Measurements from ENCODE around the gene CSNK1G1. TPM values are rescaled to one million over a fixed set of nuclear protein-coding genes. Genes with fewer than 3 reads are reported as not detected.

Gene CSNK1G1
- total and polyA plus RNA-seq, 4 donors = 2.5 to 25.3 (median 9.1) TPM

- Histone ChIP-seq H3K27ac (ENCODE audit: low read depth in 1 of 2, low read length in 2 of 2) (no peak overlapping the region), H3K4me3 (ENCODE audit: low read length in 2 of 2) (no peak overlapping the region), H3K27me3 (ENCODE audit: control insufficient read depth in 1 of 2, insufficient read depth in 2 of 2, low read length in 1 of 2) (no peaks in the 10 kb centered on the region), H3K36me3 (ENCODE audit: control insufficient read depth in 1 of 2, insufficient read depth in 2 of 2, low read length in 1 of 2) (peaks cover 3 to 14% of the 10 kb centered on the region in 2 donors), H3K4me1 (ENCODE audit: control insufficient read depth in 1 of 2, insufficient read depth in 2 of 2, low read length in 2 of 2) (no peaks in the 10 kb centered on the region), H3K9me3 (ENCODE audit: control insufficient read depth, low read length) (no peaks in the 10 kb centered on the region)
- DNase-seq (no peak), ATAC-seq (ENCODE audit: low FRiP score) (no peak)
- intact Hi-C loops (cut with DNase I) = no loop called here
- WGBS, 2 donors = 86 to 88% methylated on average over 4 of the region's 4 CpGs
These were observed 217.5 kb downstream of the CSNK1G1 start for GRCh38 chr15:64138331-64138941.

DNA sequence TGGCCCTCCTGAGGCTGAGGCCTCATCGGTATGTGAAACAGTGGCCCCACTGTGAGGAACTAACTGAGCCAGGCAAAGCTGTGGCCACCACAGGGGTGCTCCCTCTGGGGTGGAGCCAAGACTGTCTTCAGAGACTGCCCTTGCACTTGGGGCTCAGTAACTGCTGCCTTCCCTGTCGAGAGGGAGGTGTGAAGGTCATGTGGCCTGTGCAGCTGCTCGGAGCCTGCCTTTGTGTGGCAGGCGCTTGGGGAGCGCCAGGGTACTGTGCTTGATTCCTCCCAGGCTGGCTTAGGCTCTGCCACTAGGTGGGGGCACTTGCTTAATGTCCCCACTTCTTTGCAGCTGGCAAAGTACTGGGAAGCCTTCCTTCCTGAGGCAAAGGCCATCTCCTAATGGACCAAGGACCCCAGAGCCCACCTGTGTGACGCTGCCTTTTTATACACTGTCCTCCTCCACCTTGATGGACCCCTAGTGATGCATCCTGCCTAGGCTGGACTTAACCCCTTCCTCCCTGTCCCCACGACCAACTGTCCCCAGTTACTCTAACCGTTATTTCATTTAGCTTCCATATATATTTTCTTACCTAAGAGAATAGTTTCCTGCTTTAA lies 218.6 kb downstream of the CSNK1G1 start:
- no peak for DNase-seq
- WGBS, 2 donors = 69 to 76% methylated on average over 8 of the region's 8 CpGs

GRCh38 chr15:64136347-64136746 lies 219.6 kb downstream of the CSNK1G1 start:
- Histone ChIP-seq H3K27ac (ENCODE audit: low read depth in 1 of 2, low read length in 2 of 2) (no peak overlapping the region), H3K27me3 (ENCODE audit: control insufficient read depth in 1 of 2, insufficient read depth in 2 of 2, low read length in 1 of 2) (no peaks in the 10 kb centered on the region), H3K4me3 (ENCODE audit: low read length in 2 of 2) (no peak overlapping the region), H3K4me1 (ENCODE audit: control insufficient read depth in 1 of 2, insufficient read depth in 2 of 2, low read length in 2 of 2) (no peaks in the 10 kb centered on the region), H3K36me3 (ENCODE audit: control insufficient read depth in 1 of 2, insufficient read depth in 2 of 2, low read length in 1 of 2) (peaks cover 5 to 20% of the 10 kb centered on the region in 2 donors), H3K9me3 (ENCODE audit: control insufficient read depth, low read length) (no peaks in the 10 kb centered on the region)
- ATAC-seq (ENCODE audit: low FRiP score) = no peak
- 88% methylated on average over 7 of the region's 7 CpGs for WGBS, 2 donors
- DNase-seq = no peak
- intact Hi-C loops (cut with DNase I) = no loop called here

More for the DNA sequence above, 218.6 kb downstream of the CSNK1G1 start:
- Histone ChIP-seq H3K27me3 (ENCODE audit: control insufficient read depth in 1 of 2, insufficient read depth in 2 of 2, low read length in 1 of 2) (no peaks in the 10 kb centered on the region), H3K27ac (ENCODE audit: low read depth in 1 of 2, low read length in 2 of 2) (no peak overlapping the region), H3K9me3 (ENCODE audit: control insufficient read depth, low read length) (no peaks in the 10 kb centered on the region), H3K36me3 (ENCODE audit: control insufficient read depth in 1 of 2, insufficient read depth in 2 of 2, low read length in 1 of 2) (peaks cover 3 to 16% of the 10 kb centered on the region in 2 donors), H3K4me1 (ENCODE audit: control insufficient read depth in 1 of 2, insufficient read depth in 2 of 2, low read length in 2 of 2) (no peaks in the 10 kb centered on the region), H3K4me3 (ENCODE audit: low read length in 2 of 2) (no peak overlapping the region)
- intact Hi-C loops (cut with DNase I) = no loop called here
- peak; percentile 21 for ATAC-seq (ENCODE audit: low FRiP score)

DNA sequence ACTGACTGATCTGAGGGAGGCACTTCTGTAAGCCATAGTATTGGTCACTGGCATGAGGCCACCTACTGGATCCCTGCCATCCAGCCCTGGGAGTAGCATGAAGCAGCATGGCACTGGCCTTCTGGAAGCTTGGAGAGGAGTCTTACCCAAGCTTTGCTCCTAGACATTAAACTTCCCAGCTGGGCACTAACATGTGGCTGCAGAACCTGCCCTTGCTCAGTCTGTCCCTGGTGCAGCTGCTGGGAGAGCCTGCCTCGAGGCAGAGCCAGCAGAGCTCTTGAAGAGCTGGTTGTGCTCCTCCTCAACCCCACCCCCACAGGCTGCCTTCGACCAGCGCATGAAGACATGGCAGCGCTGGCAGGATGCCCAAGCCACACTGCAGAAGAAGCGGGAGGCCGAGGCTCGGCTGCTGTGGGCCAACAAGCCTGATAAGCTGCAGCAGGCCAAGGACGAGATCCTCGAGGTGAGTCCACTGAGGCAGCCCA lies 221.6 kb downstream of the CSNK1G1 start:
- intact Hi-C loops (cut with DNase I) = no loop called here
- Histone ChIP-seq H3K4me1 (ENCODE audit: control insufficient read depth in 1 of 2, insufficient read depth in 2 of 2, low read length in 2 of 2) (no peaks in the 10 kb centered on the region), H3K27ac (ENCODE audit: low read depth in 1 of 2, low read length in 2 of 2) (no peak overlapping the region), H3K36me3 (ENCODE audit: control insufficient read depth in 1 of 2, insufficient read depth in 2 of 2, low read length in 1 of 2) (peaks cover 5 to 30% of the 10 kb centered on the region in 2 donors), H3K9me3 (ENCODE audit: control insufficient read depth, low read length) (no peaks in the 10 kb centered on the region), H3K27me3 (ENCODE audit: control insufficient read depth in 1 of 2, insufficient read depth in 2 of 2, low read length in 1 of 2) (no peaks in the 10 kb centered on the region), H3K4me3 (ENCODE audit: low read length in 2 of 2) (no peak overlapping the region)
- DNase-seq = peak in 1 of 2 donors; percentile 62
- no peak for ATAC-seq (ENCODE audit: low FRiP score)
- 76 to 79% methylated on average over 9 of the region's 9 CpGs for WGBS, 2 donors

- Histone ChIP-seq H3K36me3 (ENCODE audit: control insufficient read depth in 1 of 2, insufficient read depth in 2 of 2, low read length in 1 of 2) (peaks cover 5 to 30% of the 10 kb centered on the region in 2 donors), H3K4me3 (ENCODE audit: low read length in 2 of 2) (no peak overlapping the region), H3K27me3 (ENCODE audit: control insufficient read depth in 1 of 2, insufficient read depth in 2 of 2, low read length in 1 of 2) (no peaks in the 10 kb centered on the region), H3K27ac (ENCODE audit: low read depth in 1 of 2, low read length in 2 of 2) (no peak overlapping the region), H3K4me1 (ENCODE audit: control insufficient read depth in 1 of 2, insufficient read depth in 2 of 2, low read length in 2 of 2) (no peaks in the 10 kb centered on the region), H3K9me3 (ENCODE audit: control insufficient read depth, low read length) (no peaks in the 10 kb centered on the region)
- intact Hi-C loops (cut with DNase I) = no loop called here
- DNase-seq (no peak), ATAC-seq (ENCODE audit: low FRiP score) (no peak)
- WGBS, 2 donors = 91 to 92% methylated on average over 10 of the region's 10 CpGs
These were observed 222.2 kb downstream of the CSNK1G1 start for GRCh38 chr15:64133623-64134344.

GRCh38 chr15:64132217-64132616 lies 223.8 kb downstream of the CSNK1G1 start:
- H3K27ac ChIP-seq (ENCODE audit: low read depth in 1 of 2, low read length in 2 of 2) = no peak overlapping the region
- H3K27me3 ChIP-seq (ENCODE audit: control insufficient read depth in 1 of 2, insufficient read depth in 2 of 2, low read length in 1 of 2) = no peaks in the 10 kb centered on the region
- WGBS, 2 donors = 88 to 92% methylated on average over 4 of the region's 4 CpGs
- no peak for DNase-seq
- no peaks in the 10 kb centered on the region for H3K4me1 ChIP-seq (ENCODE audit: control insufficient read depth in 1 of 2, insufficient read depth in 2 of 2, low read length in 2 of 2)
- H3K4me3 ChIP-seq (ENCODE audit: low read length in 2 of 2) = no peak overlapping the region
- intact Hi-C loops (cut with DNase I) = no loop called here
- H3K36me3 ChIP-seq (ENCODE audit: control insufficient read depth in 1 of 2, insufficient read depth in 2 of 2, low read length in 1 of 2) = peaks cover 10 to 32% of the 10 kb centered on the region in 2 donors
- ATAC-seq (ENCODE audit: low FRiP score) = no peak
- H3K9me3 ChIP-seq (ENCODE audit: control insufficient read depth, low read length) = no peaks in the 10 kb centered on the region

- WGBS, 2 donors = 92 to 93% methylated on average over 7 of the region's 7 CpGs
- Histone ChIP-seq H3K9me3 (ENCODE audit: control insufficient read depth, low read length) (no peaks in the 10 kb centered on the region), H3K27me3 (ENCODE audit: control insufficient read depth in 1 of 2, insufficient read depth in 2 of 2, low read length in 1 of 2) (no peaks in the 10 kb centered on the region), H3K4me1 (ENCODE audit: control insufficient read depth in 1 of 2, insufficient read depth in 2 of 2, low read length in 2 of 2) (no peaks in the 10 kb centered on the region), H3K36me3 (ENCODE audit: control insufficient read depth in 1 of 2, insufficient read depth in 2 of 2, low read length in 1 of 2) (peaks cover 6 to 28% of the 10 kb centered on the region in 2 donors), H3K4me3 (ENCODE audit: low read length in 2 of 2) (no peak overlapping the region), H3K27ac (ENCODE audit: low read depth in 1 of 2, low read length in 2 of 2) (no peak overlapping the region)
- intact Hi-C loops (cut with DNase I) = no loop called here
- ATAC-seq (ENCODE audit: low FRiP score) (no peak), DNase-seq (no peak)
These were observed 224.4 kb downstream of the CSNK1G1 start for GRCh38 chr15:64131547-64131946.

DNA sequence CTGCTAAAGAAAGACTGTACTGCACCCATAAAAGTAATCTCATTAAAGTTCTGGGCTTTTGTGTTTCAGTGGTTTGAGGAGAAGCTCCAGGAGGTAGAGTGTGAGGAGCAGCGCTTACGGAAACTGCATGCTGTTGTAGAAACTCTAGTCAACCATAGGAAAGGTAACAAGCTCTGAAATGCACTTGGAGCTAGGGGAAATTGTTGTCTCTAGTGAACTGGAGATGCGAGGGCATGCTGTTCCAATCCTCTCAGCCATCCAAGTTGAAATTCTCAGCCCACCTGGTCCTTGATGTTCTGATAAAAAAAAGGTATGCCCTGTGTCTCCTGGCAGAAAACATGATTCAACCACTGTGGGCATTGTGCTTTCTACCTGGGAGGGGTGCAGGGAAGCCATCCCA lies 225.8 kb downstream of the CSNK1G1 start:
- Histone ChIP-seq H3K36me3 (ENCODE audit: control insufficient read depth in 1 of 2, insufficient read depth in 2 of 2, low read length in 1 of 2) (peaks cover 6 to 26% of the 10 kb centered on the region in 2 donors), H3K9me3 (ENCODE audit: control insufficient read depth, low read length) (no peaks in the 10 kb centered on the region), H3K27ac (ENCODE audit: low read depth in 1 of 2, low read length in 2 of 2) (no peak overlapping the region), H3K4me1 (ENCODE audit: control insufficient read depth in 1 of 2, insufficient read depth in 2 of 2, low read length in 2 of 2) (no peaks in the 10 kb centered on the region), H3K4me3 (ENCODE audit: low read length in 2 of 2) (no peak overlapping the region), H3K27me3 (ENCODE audit: control insufficient read depth in 1 of 2, insufficient read depth in 2 of 2, low read length in 1 of 2) (no peaks in the 10 kb centered on the region)
- WGBS, 2 donors = 94% methylated on average over 3 of the region's 3 CpGs
- intact Hi-C loops (cut with DNase I) = no loop called here
- DNase-seq (no peak), ATAC-seq (ENCODE audit: low FRiP score) (no peak)
